K562 (cell line): Measurements from ENCODE around the gene LLPH. TPM values are rescaled to one million over a fixed set of nuclear protein-coding genes. Genes with fewer than 3 reads are reported as not detected.

Experiments
- DDX20 ChIP-seq: fragments of 450-650 bp; IDR thresholded peaks from 2 replicates; pipeline ENCODE4 v1.6.1; 2016; ENCODE audit warnings: missing genetic modification characterization, low read depth, mild to moderate bottlenecking, missing compliant biosample characterization, moderate library complexity
- KLF13 ChIP-seq: fragments of 450-650 bp; IDR thresholded peaks from 2 replicates; pipeline ENCODE4 v1.6.1; 2016; ENCODE audit warnings: missing genetic modification characterization, low read depth, mild to moderate bottlenecking, missing compliant biosample characterization, moderate library complexity, borderline replicate concordance
- MCM2 ChIP-seq: fragments of 450-650 bp; IDR thresholded peaks from 2 replicates; pipeline ENCODE4 v1.6.1; 2017; ENCODE audit warnings: low read depth, mild to moderate bottlenecking
- MECOM ChIP-seq: fragments of 250-450 bp; sonication (Bioruptor Pico); IDR thresholded peaks from 2 replicates; pipeline ENCODE4 v1.8.0; 2022; ENCODE audit warnings: inconsistent platforms
- MTA3 ChIP-seq: fragments of 450-650 bp; formaldehyde crosslinking; IDR thresholded peaks from 2 replicates; pipeline ENCODE4 v1.6.1; 2017; ENCODE audit warnings: mild to moderate bottlenecking, borderline replicate concordance
- MTF1 ChIP-seq: fragments of 250-450 bp; sonication (Bioruptor Pico); IDR thresholded peaks from 2 replicates; pipeline ENCODE4 v1.9.0; 2021; ENCODE audit warnings: moderate library complexity, mild to moderate bottlenecking, inconsistent platforms, borderline replicate concordance
- POLR2AphosphoS5 ChIP-seq: IDR thresholded peaks from 2 replicates; pipeline ENCODE4 v1.6.1; 2011; ENCODE audit warnings: mild to moderate bottlenecking, low read depth, low read length, moderate library complexity; ENCODE audit not compliant: control insufficient read depth, insufficient read depth
- STAG1 ChIP-seq: sonication (generic); formaldehyde crosslinking; IDR thresholded peaks from 2 replicates; pipeline ENCODE4 v1.5.0; 2020; ENCODE audit warnings: missing genetic modification reagents, borderline replicate concordance
- ZFPM2 ChIP-seq: fragments of 250-450 bp; sonication (Bioruptor Pico); IDR thresholded peaks from 2 replicates; pipeline ENCODE4 v1.5.1; 2022; ENCODE audit warnings: mild to moderate bottlenecking
- ZNF184 ChIP-seq: sonication (generic); formaldehyde crosslinking; IDR thresholded peaks from 2 replicates; pipeline ENCODE4 v1.5.0; 2020; ENCODE audit warnings: missing genetic modification reagents
- ZNF253 ChIP-seq: fragments of 250-450 bp; sonication (Bioruptor Pico); conservative IDR thresholded peaks from 2 replicates; pipeline ENCODE4 v1.6.1; 2021; ENCODE audit warnings: mild to moderate bottlenecking
- ZNF263 ChIP-seq: sonication (generic); formaldehyde crosslinking; IDR thresholded peaks from 2 replicates; pipeline ENCODE4 v1.8.0; 2022; ENCODE audit warnings: mild to moderate bottlenecking, missing genetic modification reagents, borderline replicate concordance
- ZNF445 ChIP-seq: fragments of 250-450 bp; sonication (Bioruptor Pico); IDR thresholded peaks from 2 replicates; pipeline ENCODE4 v1.4.0; 2020; ENCODE audit warnings: low read depth, mild to moderate bottlenecking, moderate library complexity
- ZNF76 ChIP-seq: fragments of 250-450 bp; sonication (Bioruptor Pico); IDR thresholded peaks from 2 replicates; pipeline ENCODE4 v1.4.0; 2020; ENCODE audit warnings: mild to moderate bottlenecking, moderate library complexity, borderline replicate concordance
- polyA plus RNA-seq, 8 experiments: library from polyadenylated mRNA; depleted of rRNA in 4 of 8; stranded (reverse) in 5 of 8; unstranded in 3 of 8; fragments of >200 nt; fragmentation: Nextera tagmentation in 2 of 8; fragmentation: Illumina TruSeq in 1 of 8; extraction: Ambion mirVana in 2 of 8; extraction: Trizol in 1 of 8; gene quantifications; 2 replicates each; pipeline versions ENCODE4 v1.2.1 to v1.2.3, GENCODE V29; 2011 to 2014; ENCODE audit warnings: inconsistent platforms in 1 of 8, missing spikeins in 1 of 8
- total RNA-seq, 7 experiments: library from RNA; depleted of rRNA in 6 of 7; stranded (reverse); fragments of >200 nt in 6 of 7; fragmentation: Illumina TruSeq in 2 of 7; extraction: Trizol in 2 of 7; gene quantifications; 2 replicates each; pipeline versions ENCODE4 v1.2.1 to v1.2.3, GENCODE V29; 2011 to 2021; ENCODE audit warnings: low replicate concordance in 1 of 7
- TF ChIP-seq, protein P1 (sequence below): fragments of 450-650 bp; formaldehyde crosslinking; IDR thresholded peaks from 2 replicates; pipeline ENCODE4 v1.4.0; 2020; ENCODE audit warnings: mild to moderate bottlenecking, moderate library complexity
- TF ChIP-seq, protein P2 (sequence below): fragments of 200-400 bp; formaldehyde crosslinking; IDR thresholded peaks from 2 replicates; pipeline ENCODE4 v1.6.1; 2017; ENCODE audit warnings: mild to moderate bottlenecking, low read depth, low read length, moderate library complexity
- TF ChIP-seq, protein P3 (sequence below): fragments of 150-350 bp; conservative IDR thresholded peaks from 2 replicates; pipeline ENCODE4 v1.6.1; 2014; ENCODE audit warnings: low read length
- TF ChIP-seq, protein P4 (sequence below): fragments of 450-650 bp; conservative IDR thresholded peaks from 2 replicates; pipeline ENCODE4 v1.6.1; 2016; ENCODE audit warnings: missing genetic modification characterization, low read depth, mild to moderate bottlenecking, missing compliant biosample characterization, moderate library complexity

The LLPH gene
- total and polyA plus RNA-seq, 9 of the 15 experiments (the other 6 are each of a cell fraction or from before 2014, with no cell fraction given): 19.1 to 87.3 (median 59.6) TPM

DNA sequence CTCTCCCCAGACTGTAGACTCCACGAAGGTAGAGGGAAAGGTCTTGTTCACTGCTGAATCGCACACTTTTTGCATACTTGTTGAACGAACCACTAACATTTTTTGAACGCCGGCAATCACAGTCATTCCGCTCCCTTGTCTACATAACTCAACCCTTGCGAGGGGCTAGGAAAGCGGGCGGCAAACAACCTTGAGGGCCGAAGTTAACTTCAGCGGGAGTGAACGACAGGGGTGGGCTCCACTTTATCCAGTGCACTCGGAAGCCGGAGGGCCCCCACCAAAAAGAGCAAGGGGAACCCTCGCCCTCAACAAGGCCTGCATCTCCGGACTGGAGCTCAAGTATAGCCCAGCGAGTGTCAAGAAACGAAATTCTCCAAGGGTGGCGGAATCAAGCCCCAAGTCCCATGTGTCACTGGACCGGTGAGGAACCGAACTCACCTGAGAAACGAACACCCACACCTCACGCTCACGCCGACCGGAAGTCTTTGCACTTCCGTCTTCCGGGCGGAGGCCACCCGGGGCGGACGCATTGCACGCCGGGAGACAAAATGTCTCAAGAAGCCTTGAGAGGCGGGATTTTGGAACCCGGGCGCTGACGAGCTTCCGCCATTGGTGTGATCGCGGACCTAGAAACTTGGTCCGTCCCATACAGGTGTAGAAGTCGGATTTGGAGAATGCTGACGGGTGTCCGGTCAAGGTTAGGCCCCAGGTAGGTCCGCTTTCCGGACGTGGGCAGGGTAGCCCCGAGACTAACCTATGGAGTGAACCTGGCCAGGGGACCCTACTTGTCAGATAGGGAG lies at the start of gene LLPH (continued):
- TF ChIP-seq, protein P1, sequence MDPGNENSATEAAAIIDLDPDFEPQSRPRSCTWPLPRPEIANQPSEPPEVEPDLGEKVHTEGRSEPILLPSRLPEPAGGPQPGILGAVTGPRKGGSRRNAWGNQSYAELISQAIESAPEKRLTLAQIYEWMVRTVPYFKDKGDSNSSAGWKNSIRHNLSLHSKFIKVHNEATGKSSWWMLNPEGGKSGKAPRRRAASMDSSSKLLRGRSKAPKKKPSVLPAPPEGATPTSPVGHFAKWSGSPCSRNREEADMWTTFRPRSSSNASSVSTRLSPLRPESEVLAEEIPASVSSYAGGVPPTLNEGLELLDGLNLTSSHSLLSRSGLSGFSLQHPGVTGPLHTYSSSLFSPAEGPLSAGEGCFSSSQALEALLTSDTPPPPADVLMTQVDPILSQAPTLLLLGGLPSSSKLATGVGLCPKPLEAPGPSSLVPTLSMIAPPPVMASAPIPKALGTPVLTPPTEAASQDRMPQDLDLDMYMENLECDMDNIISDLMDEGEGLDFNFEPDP: no peak
- TF ChIP-seq ZNF253 (CRISPR knock-in tag) (no peak), STAG1 (CRISPR knock-in tag) (no peak), POLR2AphosphoS5 (peak; percentile 90), ZNF263 (CRISPR knock-in tag) (no peak), MECOM (CRISPR knock-in tag) (no peak), ZNF76 (CRISPR knock-in tag) (no peak), DDX20 (tag) (no peak), ZFPM2 (CRISPR knock-in tag) (no peak), MTF1 (CRISPR knock-in tag) (0 out of 2 replicates have a peak, but pooled peaks have one; percentile 40), KLF13 (no peak), ZNF184 (no peak), MTA3 (no peak), MCM2 (no peak), ZNF445 (CRISPR knock-in tag) (no peak)
- TF ChIP-seq, protein P2, sequence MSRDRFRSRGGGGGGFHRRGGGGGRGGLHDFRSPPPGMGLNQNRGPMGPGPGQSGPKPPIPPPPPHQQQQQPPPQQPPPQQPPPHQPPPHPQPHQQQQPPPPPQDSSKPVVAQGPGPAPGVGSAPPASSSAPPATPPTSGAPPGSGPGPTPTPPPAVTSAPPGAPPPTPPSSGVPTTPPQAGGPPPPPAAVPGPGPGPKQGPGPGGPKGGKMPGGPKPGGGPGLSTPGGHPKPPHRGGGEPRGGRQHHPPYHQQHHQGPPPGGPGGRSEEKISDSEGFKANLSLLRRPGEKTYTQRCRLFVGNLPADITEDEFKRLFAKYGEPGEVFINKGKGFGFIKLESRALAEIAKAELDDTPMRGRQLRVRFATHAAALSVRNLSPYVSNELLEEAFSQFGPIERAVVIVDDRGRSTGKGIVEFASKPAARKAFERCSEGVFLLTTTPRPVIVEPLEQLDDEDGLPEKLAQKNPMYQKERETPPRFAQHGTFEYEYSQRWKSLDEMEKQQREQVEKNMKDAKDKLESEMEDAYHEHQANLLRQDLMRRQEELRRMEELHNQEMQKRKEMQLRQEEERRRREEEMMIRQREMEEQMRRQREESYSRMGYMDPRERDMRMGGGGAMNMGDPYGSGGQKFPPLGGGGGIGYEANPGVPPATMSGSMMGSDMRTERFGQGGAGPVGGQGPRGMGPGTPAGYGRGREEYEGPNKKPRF: no peak
- TF ChIP-seq, protein P3, sequence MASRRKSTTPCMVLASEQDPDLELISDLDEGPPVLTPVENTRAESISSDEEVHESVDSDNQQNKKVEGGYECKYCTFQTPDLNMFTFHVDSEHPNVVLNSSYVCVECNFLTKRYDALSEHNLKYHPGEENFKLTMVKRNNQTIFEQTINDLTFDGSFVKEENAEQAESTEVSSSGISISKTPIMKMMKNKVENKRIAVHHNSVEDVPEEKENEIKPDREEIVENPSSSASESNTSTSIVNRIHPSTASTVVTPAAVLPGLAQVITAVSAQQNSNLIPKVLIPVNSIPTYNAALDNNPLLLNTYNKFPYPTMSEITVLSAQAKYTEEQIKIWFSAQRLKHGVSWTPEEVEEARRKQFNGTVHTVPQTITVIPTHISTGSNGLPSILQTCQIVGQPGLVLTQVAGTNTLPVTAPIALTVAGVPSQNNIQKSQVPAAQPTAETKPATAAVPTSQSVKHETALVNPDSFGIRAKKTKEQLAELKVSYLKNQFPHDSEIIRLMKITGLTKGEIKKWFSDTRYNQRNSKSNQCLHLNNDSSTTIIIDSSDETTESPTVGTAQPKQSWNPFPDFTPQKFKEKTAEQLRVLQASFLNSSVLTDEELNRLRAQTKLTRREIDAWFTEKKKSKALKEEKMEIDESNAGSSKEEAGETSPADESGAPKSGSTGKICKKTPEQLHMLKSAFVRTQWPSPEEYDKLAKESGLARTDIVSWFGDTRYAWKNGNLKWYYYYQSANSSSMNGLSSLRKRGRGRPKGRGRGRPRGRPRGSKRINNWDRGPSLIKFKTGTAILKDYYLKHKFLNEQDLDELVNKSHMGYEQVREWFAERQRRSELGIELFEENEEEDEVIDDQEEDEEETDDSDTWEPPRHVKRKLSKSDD: no peak
- TF ChIP-seq, protein P4, sequence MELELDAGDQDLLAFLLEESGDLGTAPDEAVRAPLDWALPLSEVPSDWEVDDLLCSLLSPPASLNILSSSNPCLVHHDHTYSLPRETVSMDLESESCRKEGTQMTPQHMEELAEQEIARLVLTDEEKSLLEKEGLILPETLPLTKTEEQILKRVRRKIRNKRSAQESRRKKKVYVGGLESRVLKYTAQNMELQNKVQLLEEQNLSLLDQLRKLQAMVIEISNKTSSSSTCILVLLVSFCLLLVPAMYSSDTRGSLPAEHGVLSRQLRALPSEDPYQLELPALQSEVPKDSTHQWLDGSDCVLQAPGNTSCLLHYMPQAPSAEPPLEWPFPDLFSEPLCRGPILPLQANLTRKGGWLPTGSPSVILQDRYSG (tag): no peak
